Left ventricle myocardium inferior (tissue), 1 donor: ENCODE results near the gene HES6. TPM values are rescaled to one million over a fixed set of nuclear protein-coding genes. Genes with fewer than 3 reads are reported as not detected.

Source experiments
- DNase-seq: peaks from one replicate; pipeline ENCODE4 v3.0.0-alpha.2; 2020
- H3K27ac ChIP-seq: fragments of 200-600 bp; replicated peaks from 2 replicates; pipeline ENCODE4 v1.8.0; 2021
- H3K27me3 ChIP-seq: fragments of 200-600 bp; 2 replicates; pipeline ENCODE4 v1.8.0; 2021; ENCODE audit warnings: low read depth
- H3K36me3 ChIP-seq: fragments of 200-600 bp; 2 replicates; pipeline ENCODE4 v1.8.0; 2021
- H3K4me1 ChIP-seq: fragments of 200-600 bp; 2 replicates; pipeline ENCODE4 v1.8.0; 2021
- H3K4me3 ChIP-seq: fragments of 200-600 bp; 2 replicates; pipeline ENCODE4 v1.8.0; 2021; ENCODE audit warnings: mild to moderate bottlenecking, moderate library complexity
- H3K9me3 ChIP-seq: fragments of 200-600 bp; replicated peaks from 2 replicates; pipeline ENCODE4 v1.8.0; 2021
- CTCF ChIP-seq: fragments of 200-600 bp; IDR thresholded peaks from 2 replicates; pipeline ENCODE4 v1.8.0; 2021; ENCODE audit warnings: antibody characterized with exemption, mild to moderate bottlenecking, borderline replicate concordance
- intact Hi-C: fragments of 100-400 bp; cut with micrococcal nuclease; formaldehyde crosslinking; loops from one replicate; pipeline ENCODE4 v1.11.0; 2022
- total RNA-seq: library from RNA; stranded (reverse); fragmentation: NEBNext Ultra II Directional; extraction: Animal tissue kit (Norgen Biotek cat#: 25700); gene quantifications from one replicate; pipeline ENCODE4 v1.2.1, GENCODE V29; 2021
- donor health status: DM: no; HTN: yes; CAD: no; lungs with severe emphysema.

Gene HES6
- total RNA-seq, 1 donor from 2014 or later = 2.7 TPM

- no peaks in the 10 kb centered on the region for H3K9me3 ChIP-seq
- peaks cover 73% of the 10 kb centered on the region for H3K4me1 ChIP-seq
- H3K27ac ChIP-seq = no peak overlapping the region
- intact Hi-C loops = no loop called here
- H3K27me3 ChIP-seq = no peaks in the 10 kb centered on the region
- TF ChIP-seq CTCF = no peak
- H3K4me3 ChIP-seq = no peak overlapping the region
- DNase-seq = no peak
- no peaks in the 10 kb centered on the region for H3K36me3 ChIP-seq
Measured at GRCh38 chr2:238282861-238283738, 43.3 kb upstream of the HES6 start.

- intact Hi-C loops = no loop called here
- Histone ChIP-seq H3K4me3 (no peak overlapping the region), H3K27ac (no peak overlapping the region), H3K27me3 (no peaks in the 10 kb centered on the region), H3K36me3 (peaks cover 9% of the 10 kb centered on the region), H3K9me3 (no peaks in the 10 kb centered on the region), H3K4me1 (peaks cover 62% of the 10 kb centered on the region)
- no peak for TF ChIP-seq CTCF
- no peak for DNase-seq
Measured at GRCh38 chr2:238281826-238282480, 42.1 kb upstream of the HES6 start.

- DNase-seq = no peak
- peaks cover 45% of the 10 kb centered on the region for H3K4me1 ChIP-seq
- intact Hi-C loops = no loop called here
- H3K9me3 ChIP-seq = no peaks in the 10 kb centered on the region
- no peak for TF ChIP-seq CTCF
- no peak overlapping the region for H3K27ac ChIP-seq
- no peak overlapping the region for H3K4me3 ChIP-seq
- peaks cover 25% of the 10 kb centered on the region for H3K36me3 ChIP-seq
- no peaks in the 10 kb centered on the region for H3K27me3 ChIP-seq
Measured at GRCh38 chr2:238280083-238280825, 40.4 kb upstream of the HES6 start.

- H3K27ac ChIP-seq = no peak overlapping the region
- H3K36me3 ChIP-seq = peaks cover 33% of the 10 kb centered on the region
Measured at GRCh38 chr2:238279324-238279682, 39.5 kb upstream of the HES6 start.

More at GRCh38 chr2:238279324-238279682, 39.5 kb upstream of the HES6 start:
- DNase-seq = no peak
- H3K27me3 ChIP-seq = no peaks in the 10 kb centered on the region
- no peak for TF ChIP-seq CTCF
- H3K9me3 ChIP-seq = no peaks in the 10 kb centered on the region
- peaks cover 36% of the 10 kb centered on the region for H3K4me1 ChIP-seq
- no peak overlapping the region for H3K4me3 ChIP-seq
- intact Hi-C loops = no loop called here
